T-helper 1 cell treated with Interleukin-12 subunit alpha and Interleukin-12 subunit beta and Interleukin-4 antibody, amounts not matched to agents 30 μg/mL and 1 μg/mL, for 36 hours (primary cell): ENCODE data around the gene LYSMD4.

Experiments used
- H3K27ac Mint-ChIP-seq: one replicate; pipeline ENCODE4 v1.8.0; 2021; ENCODE audit warnings: mild to moderate bottlenecking, mixed read lengths
- H3K27me3 Mint-ChIP-seq: one replicate; pipeline ENCODE4 v1.8.0; 2021; ENCODE audit warnings: low read depth, mixed read lengths
- H3K36me3 Mint-ChIP-seq: one replicate; pipeline ENCODE4 v1.8.0; 2021; ENCODE audit warnings: low read depth, mixed read lengths
- H3K4me1 Mint-ChIP-seq: one replicate; pipeline ENCODE4 v1.8.0; 2021; ENCODE audit warnings: low read depth, mixed read lengths
- H3K4me3 Mint-ChIP-seq: one replicate; pipeline ENCODE4 v1.8.0; 2021; ENCODE audit warnings: mild to moderate bottlenecking, moderate library complexity, mixed read lengths
- H3K9me3 Mint-ChIP-seq: one replicate; pipeline ENCODE4 v1.8.0; 2021; ENCODE audit warnings: mixed read lengths

LYSMD4 gene

GRCh38 chr15:99704444-99704838, 28.8 kb downstream of the LYSMD4 start:
- Mint-ChIP-seq H3K9me3 (no peaks in the 10 kb centered on the region), H3K27me3 (no peaks in the 10 kb centered on the region), H3K36me3 (peaks cover 18% of the 10 kb centered on the region), H3K27ac (no peak overlapping the region), H3K4me1 (peaks cover 40% of the 10 kb centered on the region), H3K4me3 (no peak overlapping the region)

DNA sequence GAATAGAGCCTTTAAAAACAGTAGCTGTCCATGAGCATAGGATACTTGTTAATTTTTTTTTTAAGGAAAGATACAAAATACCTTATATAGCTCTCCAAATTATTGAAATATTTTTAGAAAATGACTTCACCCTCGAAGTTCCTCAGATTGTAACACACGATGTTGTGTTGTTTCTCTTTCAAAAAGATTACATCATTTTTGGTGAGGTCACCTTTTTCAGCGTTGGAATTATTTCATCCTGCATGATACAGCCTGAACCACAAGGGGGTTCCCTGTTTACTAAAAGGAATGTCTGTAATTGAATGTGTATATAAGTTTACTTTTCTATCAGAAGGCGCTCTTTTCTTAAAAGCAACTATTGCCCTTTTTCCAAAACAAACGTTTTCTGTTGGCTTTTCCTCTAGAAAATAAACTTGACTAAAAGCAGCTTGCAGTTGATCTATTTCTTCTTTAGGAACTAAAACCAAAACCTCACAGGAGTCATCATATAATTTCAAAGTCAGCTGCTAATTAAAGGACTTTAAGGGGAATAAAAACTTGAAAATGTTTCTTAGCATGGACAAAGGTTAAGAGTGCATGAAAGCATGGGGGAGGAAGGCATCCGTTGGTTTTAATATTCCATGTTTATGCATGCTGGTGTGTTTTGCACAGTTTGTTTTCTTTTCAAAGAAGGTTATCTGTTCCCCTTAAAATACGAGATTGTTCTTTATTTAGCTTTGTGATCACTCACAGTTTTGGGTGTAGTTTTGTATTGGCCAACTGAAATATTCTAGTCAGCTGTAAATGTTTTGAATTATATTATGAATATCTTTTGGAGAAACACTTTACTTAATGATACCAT, 29.4 kb downstream of the LYSMD4 start:
- Mint-ChIP-seq H3K4me1 (peaks cover 37% of the 10 kb centered on the region), H3K27me3 (no peaks in the 10 kb centered on the region), H3K9me3 (no peaks in the 10 kb centered on the region)

DNA sequence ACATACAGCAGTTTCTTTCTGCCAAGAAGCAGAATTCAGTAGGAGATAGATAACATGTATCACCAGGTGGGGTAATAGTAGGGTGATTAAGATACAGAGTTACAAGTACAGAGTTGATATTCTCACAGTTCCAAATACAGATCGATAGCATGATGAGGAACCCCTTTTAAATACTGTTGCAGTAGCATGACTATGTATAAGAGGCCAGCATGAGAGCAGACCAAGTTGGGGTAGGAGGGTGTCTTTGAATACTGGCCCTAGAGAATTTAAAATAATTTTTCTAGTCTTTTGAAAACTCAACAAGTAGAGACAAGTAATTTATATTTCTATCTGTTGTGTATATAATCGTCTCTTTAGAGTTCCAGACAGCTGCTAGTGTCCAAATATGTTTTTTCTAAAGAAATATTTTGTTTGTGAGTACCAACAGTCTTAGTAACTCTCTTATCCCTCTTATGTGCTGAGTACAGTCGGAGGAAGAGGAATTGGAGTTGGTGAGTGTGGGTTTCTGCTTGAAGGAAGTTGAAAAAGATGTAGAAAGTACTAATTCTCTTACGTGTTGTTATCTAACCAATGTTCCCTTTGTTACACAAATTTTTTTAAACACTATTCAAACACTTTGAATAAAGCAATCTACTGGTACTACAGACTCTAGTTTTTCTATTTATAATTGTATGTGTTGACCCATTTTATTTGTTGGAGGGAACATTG, 30.2 kb downstream of the LYSMD4 start:
- no peaks in the 10 kb centered on the region for H3K9me3 Mint-ChIP-seq
- no peaks in the 10 kb centered on the region for H3K27me3 Mint-ChIP-seq
- peak overlapping the region; percentile 62 for H3K27ac Mint-ChIP-seq
- H3K36me3 Mint-ChIP-seq, result peaks cover 10% of the 10 kb centered on the region
- H3K4me1 Mint-ChIP-seq, result peaks cover 31% of the 10 kb centered on the region
- no peak overlapping the region for H3K4me3 Mint-ChIP-seq

More for the DNA sequence above, 29.4 kb downstream of the LYSMD4 start:
- peak overlapping the region; percentile 62 for H3K27ac Mint-ChIP-seq
- no peak overlapping the region for H3K4me3 Mint-ChIP-seq
- peaks cover 15% of the 10 kb centered on the region for H3K36me3 Mint-ChIP-seq

- no peaks in the 10 kb centered on the region for H3K27me3 Mint-ChIP-seq
- peaks cover 27% of the 10 kb centered on the region for H3K36me3 Mint-ChIP-seq
- H3K27ac Mint-ChIP-seq, result no peak overlapping the region
- no peaks in the 10 kb centered on the region for H3K9me3 Mint-ChIP-seq
- H3K4me1 Mint-ChIP-seq, result no peaks in the 10 kb centered on the region
- no peak overlapping the region for H3K4me3 Mint-ChIP-seq
These were observed 37.1 kb downstream of the LYSMD4 start for GRCh38 chr15:99696096-99696495.

GRCh38 chr15:99692825-99693224, 40.4 kb downstream of the LYSMD4 start:
- H3K4me1 Mint-ChIP-seq, result peaks cover 3% of the 10 kb centered on the region
- H3K27ac Mint-ChIP-seq, result no peak overlapping the region
- no peaks in the 10 kb centered on the region for H3K9me3 Mint-ChIP-seq
- peaks cover 43% of the 10 kb centered on the region for H3K36me3 Mint-ChIP-seq
- H3K27me3 Mint-ChIP-seq, result no peaks in the 10 kb centered on the region
- no peak overlapping the region for H3K4me3 Mint-ChIP-seq

GRCh38 chr15:99686290-99686689, 46.9 kb downstream of the LYSMD4 start:
- H3K36me3 Mint-ChIP-seq, result peaks cover 58% of the 10 kb centered on the region
- no peak overlapping the region for H3K4me3 Mint-ChIP-seq
- H3K27me3 Mint-ChIP-seq, result no peaks in the 10 kb centered on the region
- H3K4me1 Mint-ChIP-seq, result peaks cover 25% of the 10 kb centered on the region
- no peak overlapping the region for H3K27ac Mint-ChIP-seq
- H3K9me3 Mint-ChIP-seq, result peaks cover 30% of the 10 kb centered on the region

- Mint-ChIP-seq H3K4me1 (peaks cover 26% of the 10 kb centered on the region), H3K4me3 (peak overlapping the region; percentile 28), H3K9me3 (peaks cover 30% of the 10 kb centered on the region), H3K36me3 (peaks cover 56% of the 10 kb centered on the region), H3K27me3 (no peaks in the 10 kb centered on the region), H3K27ac (peak overlapping the region; percentile 75)
These were observed 50.1 kb downstream of the LYSMD4 start for GRCh38 chr15:99683000-99683670.

DNA sequence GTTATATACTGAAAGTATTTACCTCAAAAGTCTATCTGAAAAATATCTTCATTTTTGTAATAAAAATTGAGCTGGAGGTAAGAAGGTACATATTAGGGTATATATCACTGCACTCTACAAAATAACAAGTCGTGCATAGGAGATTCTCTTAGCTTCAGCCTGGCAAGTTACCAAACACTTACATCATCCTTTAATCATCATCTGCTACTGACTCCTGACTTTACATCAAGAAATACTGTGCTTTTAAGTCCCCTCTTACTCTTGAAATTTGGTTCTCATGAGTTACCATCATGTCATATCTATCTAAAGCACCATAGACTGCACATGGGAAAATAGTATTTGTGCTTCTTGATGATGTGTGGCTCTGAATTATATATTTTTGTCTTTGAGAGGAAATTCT, 50.8 kb downstream of the LYSMD4 start:
- Mint-ChIP-seq H3K4me3 (no peak overlapping the region), H3K36me3 (peaks cover 54% of the 10 kb centered on the region), H3K27me3 (no peaks in the 10 kb centered on the region), H3K9me3 (peaks cover 30% of the 10 kb centered on the region), H3K4me1 (peaks cover 27% of the 10 kb centered on the region), H3K27ac (peak overlapping the region; percentile 56)

DNA sequence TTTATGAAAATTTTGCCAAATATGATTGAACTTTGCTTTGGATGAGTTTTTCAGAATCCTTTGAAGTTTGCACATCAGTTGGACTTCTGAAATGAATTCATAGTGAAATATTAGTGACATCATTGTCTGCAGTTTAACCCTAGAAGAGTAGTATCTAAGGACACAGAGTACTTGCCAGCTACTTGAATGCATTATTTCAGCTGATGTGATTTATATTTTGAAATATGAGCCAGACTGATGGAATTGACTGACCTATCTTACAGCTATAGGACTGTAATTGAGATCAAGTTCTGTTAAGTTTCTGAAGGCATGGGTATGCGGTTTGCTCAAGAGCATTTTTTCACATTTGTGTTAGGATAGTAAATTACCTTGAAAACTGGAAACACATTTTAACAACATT, 51.2 kb downstream of the LYSMD4 start:
- H3K27ac Mint-ChIP-seq, result no peak overlapping the region
- no peak overlapping the region for H3K4me3 Mint-ChIP-seq
- H3K4me1 Mint-ChIP-seq, result peaks cover 29% of the 10 kb centered on the region
- H3K36me3 Mint-ChIP-seq, result peaks cover 54% of the 10 kb centered on the region
- H3K9me3 Mint-ChIP-seq, result peaks cover 30% of the 10 kb centered on the region
- H3K27me3 Mint-ChIP-seq, result no peaks in the 10 kb centered on the region

GRCh38 chr15:99680276-99680675, 53.0 kb downstream of the LYSMD4 start:
- Mint-ChIP-seq H3K27ac (no peak overlapping the region), H3K4me3 (no peak overlapping the region), H3K4me1 (peaks cover 29% of the 10 kb centered on the region), H3K27me3 (no peaks in the 10 kb centered on the region), H3K36me3 (peaks cover 46% of the 10 kb centered on the region), H3K9me3 (peaks cover 16% of the 10 kb centered on the region)

GRCh38 chr15:99677540-99678134, 55.6 kb downstream of the LYSMD4 start:
- peaks cover 15% of the 10 kb centered on the region for H3K4me1 Mint-ChIP-seq
- no peak overlapping the region for H3K27ac Mint-ChIP-seq
- H3K36me3 Mint-ChIP-seq, result peaks cover 36% of the 10 kb centered on the region
- H3K4me3 Mint-ChIP-seq, result no peak overlapping the region
- H3K9me3 Mint-ChIP-seq, result no peaks in the 10 kb centered on the region
- H3K27me3 Mint-ChIP-seq, result no peaks in the 10 kb centered on the region
